ENCODE measurements around the gene PPP3R2. TPM values are rescaled to one million over a fixed set of nuclear protein-coding genes. Genes with fewer than 3 reads are reported as not detected.

Gene PPP3R2
- total RNA-seq, 1 experiment from 2014 or later, result not detected

GRCh38 chr9:101593345-101593744 lies 1.4 kb downstream of the PPP3R2 start:
- H3K79me2 ChIP-seq (ENCODE audit: insufficient read depth, low read length), result no peaks in the 10 kb centered on the region
- ChIA-PET POLR2A (no interaction called here), RAD21 (ENCODE audit: low non-redundant PET in 1 of 2, low total read pairs in 2 of 2, uncharacterized antibody in 2 of 2, unreplicated experiment in 2 of 2) (no interaction called here), CTCF (no interaction called here)
- no peaks in the 10 kb centered on the region for H3K36me3 ChIP-seq (ENCODE audit: control insufficient read depth in 1 of 2, insufficient read depth in 2 of 2, low read length in 2 of 2)
- H4K20me1 ChIP-seq (ENCODE audit: insufficient read depth), result no peaks in the 10 kb centered on the region
- H3K4me3 ChIP-seq (replicated peaks in 1 of 2; ENCODE audit: low read depth in 1 of 2, low read length in 2 of 2), result no peak overlapping the region
- H3K4me1 ChIP-seq (ENCODE audit: control insufficient read depth in 1 of 2, insufficient read depth in 2 of 2, low read length in 2 of 2), result peaks cover 0 to 7% of the 10 kb centered on the region in 2 experiments; a peak in 1 of 4 replicates
- no peak overlapping the region for H2AFZ ChIP-seq (ENCODE audit: low read depth, low read length, poor library complexity, severe bottlenecking)
- no peak overlapping the region for H3K27ac ChIP-seq (ENCODE audit: low read depth, low read length)
- ATAC-seq (peak; percentile 57; the same call in 1 of the 2 replicates), DNase-seq (ENCODE audit: low read depth, low spot score) (no peak)
- H3K4me2 ChIP-seq (ENCODE audit: low read length), result no peak overlapping the region
- no peak for TF ChIP-seq SRF (IDR thresholded peaks at IDR 0.05; ENCODE audit: low read depth)
- peak in 1 of 3 experiments; percentile 14; a peak in 1 of 6 replicates for TF ChIP-seq CTCF (IDR thresholded peaks at IDR 0.05 in 2 of 3, conservative IDR thresholded peaks at IDR 0.05 in 1 of 3; ENCODE audit: borderline replicate concordance in 1 of 3, insufficient read depth in 1 of 3, low read depth in 2 of 3, low read length in 2 of 3)
- TF ChIP-seq RAD21 (IDR thresholded peaks at IDR 0.05; ENCODE audit: low read depth), result peak; percentile 14; the same call in 1 of the 2 replicates
- intact Hi-C loops (cut with micrococcal nuclease), result no loop called here
- H3K27me3 ChIP-seq (ENCODE audit: insufficient read depth, low read length), result peaks cover 9% of the 10 kb centered on the region; the same call in 1 of the 2 replicates
- no peak overlapping the region for H3K9ac ChIP-seq (ENCODE audit: low read length)
- no peaks in the 10 kb centered on the region for H3K9me3 ChIP-seq (ENCODE audit: control insufficient read depth in 1 of 2, insufficient read depth in 1 of 2, low read depth in 1 of 2, low read length in 2 of 2)
- H3K9me2 ChIP-seq (ENCODE audit: insufficient read depth), result no peaks in the 10 kb centered on the region
- BruUV-seq (replicated peaks), result no TSS peak

- H3K27me3 ChIP-seq (ENCODE audit: insufficient read depth, low read length), result peaks cover 9% of the 10 kb centered on the region; the same call in 1 of the 2 replicates
- no peak overlapping the region for H3K27ac ChIP-seq (ENCODE audit: low read depth, low read length)
- H4K20me1 ChIP-seq (ENCODE audit: insufficient read depth), result no peaks in the 10 kb centered on the region
- H3K79me2 ChIP-seq (ENCODE audit: insufficient read depth, low read length), result no peaks in the 10 kb centered on the region
- no peak overlapping the region for H3K9ac ChIP-seq (ENCODE audit: low read length)
- no peak overlapping the region for H3K4me2 ChIP-seq (ENCODE audit: low read length)
- no peak overlapping the region for H2AFZ ChIP-seq (ENCODE audit: low read depth, low read length, poor library complexity, severe bottlenecking)
- no peak for ATAC-seq
- no peaks in the 10 kb centered on the region for H3K9me3 ChIP-seq (ENCODE audit: control insufficient read depth in 1 of 2, insufficient read depth in 1 of 2, low read depth in 1 of 2, low read length in 2 of 2)
- H3K36me3 ChIP-seq (ENCODE audit: control insufficient read depth in 1 of 2, insufficient read depth in 2 of 2, low read length in 2 of 2), result no peaks in the 10 kb centered on the region
- no peak for DNase-seq (ENCODE audit: low read depth, low spot score)
- BruUV-seq (replicated peaks), result no TSS peak
- ChIA-PET POLR2A (no interaction called here), RAD21 (ENCODE audit: low non-redundant PET in 1 of 2, low total read pairs in 2 of 2, uncharacterized antibody in 2 of 2, unreplicated experiment in 2 of 2) (no interaction called here), CTCF (no interaction called here)
- H3K4me3 ChIP-seq (replicated peaks in 1 of 2; ENCODE audit: low read depth in 1 of 2, low read length in 2 of 2), result no peak overlapping the region
- H3K4me1 ChIP-seq (ENCODE audit: control insufficient read depth in 1 of 2, insufficient read depth in 2 of 2, low read length in 2 of 2), result peaks cover 0 to 7% of the 10 kb centered on the region in 2 experiments; a peak in 1 of 4 replicates
- H3K9me2 ChIP-seq (ENCODE audit: insufficient read depth), result no peaks in the 10 kb centered on the region
- intact Hi-C loops (cut with micrococcal nuclease), result no loop called here
- TF ChIP-seq ZBTB33 (IDR thresholded peaks at IDR 0.05; ENCODE audit: extremely low read depth, insufficient replicate concordance, low read length) (no peak), RAD21 (IDR thresholded peaks at IDR 0.05; ENCODE audit: low read depth) (no peak), REST (IDR thresholded peaks at IDR 0.05; ENCODE audit: low read depth) (no peak), POLR2AphosphoS5 (IDR thresholded peaks at IDR 0.05; ENCODE audit: low read depth, low read length) (no peak), ZFX (IDR thresholded peaks at IDR 0.05) (no peak), JUND (IDR thresholded peaks at IDR 0.05) (no peak), CEBPB (IDR thresholded peaks at IDR 0.05; ENCODE audit: low read depth) (no peak), SRF (IDR thresholded peaks at IDR 0.05; ENCODE audit: low read depth) (no peak)
Measured at GRCh38 chr9:101592788-101593187, 2.0 kb downstream of the PPP3R2 start.

Data from HCT116 (cell line).